MM.1S (cell line): Measurements from ENCODE around the gene FOXP1.

Experiments used
- EZH2 ChIP-seq: fragments of 300-600 bp; sonication (generic); optimal IDR thresholded peaks from 2 replicates; pipeline ENCODE3; 2017; ENCODE audit warnings: low read depth, mild to moderate bottlenecking, antibody characterized with exemption, low read length, mixed read lengths
- EZH2phosphoT487 ChIP-seq: fragments of 300-600 bp; sonication (generic); IDR thresholded peaks from 2 replicates; pipeline ENCODE4 v1.6.1; 2018; ENCODE audit warnings: antibody characterized with exemption, low read length
- TF ChIP-seq, protein P1 (sequence below): fragments of 300-600 bp; sonication (generic); IDR thresholded peaks from 2 replicates; pipeline ENCODE4 v1.5.1; 2016; ENCODE audit warnings: antibody characterized with exemption, low read length, mixed read lengths

DNA sequence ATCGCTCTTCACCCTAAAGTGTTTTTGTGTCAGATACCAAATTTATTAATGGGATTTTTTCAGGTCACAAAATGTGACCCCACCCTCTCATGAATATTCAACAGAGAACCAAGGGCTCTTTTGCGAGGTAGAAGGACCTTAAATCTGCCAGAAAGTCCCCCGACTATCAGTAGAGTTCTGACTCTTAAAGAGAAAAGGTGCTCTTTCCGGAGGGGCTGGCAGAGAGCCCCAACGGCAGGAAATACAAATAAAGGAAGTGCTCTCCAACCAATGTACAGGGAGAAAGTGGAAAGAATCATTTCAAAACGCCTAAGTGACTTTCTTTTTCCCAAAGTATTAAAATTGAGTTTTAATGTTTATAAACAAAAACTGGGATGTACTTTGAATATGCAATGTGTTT lies 517.2 kb downstream of the FOXP1 start:
- TF ChIP-seq, protein P1, sequence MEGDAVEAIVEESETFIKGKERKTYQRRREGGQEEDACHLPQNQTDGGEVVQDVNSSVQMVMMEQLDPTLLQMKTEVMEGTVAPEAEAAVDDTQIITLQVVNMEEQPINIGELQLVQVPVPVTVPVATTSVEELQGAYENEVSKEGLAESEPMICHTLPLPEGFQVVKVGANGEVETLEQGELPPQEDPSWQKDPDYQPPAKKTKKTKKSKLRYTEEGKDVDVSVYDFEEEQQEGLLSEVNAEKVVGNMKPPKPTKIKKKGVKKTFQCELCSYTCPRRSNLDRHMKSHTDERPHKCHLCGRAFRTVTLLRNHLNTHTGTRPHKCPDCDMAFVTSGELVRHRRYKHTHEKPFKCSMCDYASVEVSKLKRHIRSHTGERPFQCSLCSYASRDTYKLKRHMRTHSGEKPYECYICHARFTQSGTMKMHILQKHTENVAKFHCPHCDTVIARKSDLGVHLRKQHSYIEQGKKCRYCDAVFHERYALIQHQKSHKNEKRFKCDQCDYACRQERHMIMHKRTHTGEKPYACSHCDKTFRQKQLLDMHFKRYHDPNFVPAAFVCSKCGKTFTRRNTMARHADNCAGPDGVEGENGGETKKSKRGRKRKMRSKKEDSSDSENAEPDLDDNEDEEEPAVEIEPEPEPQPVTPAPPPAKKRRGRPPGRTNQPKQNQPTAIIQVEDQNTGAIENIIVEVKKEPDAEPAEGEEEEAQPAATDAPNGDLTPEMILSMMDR, result no peak
- TF ChIP-seq EZH2phosphoT487 (no peak), EZH2 (no peak)
